ENCODE results near the gene MAD1L1.

GRCh38 chr7:1933066-1933750 lies 299.5 kb downstream of the MAD1L1 start:
- TF ChIP-seq CTCF (IDR thresholded peaks at IDR 0.05; ENCODE audit: insufficient read depth, low read length, poor library complexity, severe bottlenecking) (no peak), EZH2phosphoT487 (conservative IDR thresholded peaks at IDR 0.05; ENCODE audit: low read length) (no peak)
